A673 (cell line): ENCODE results near the gene CKMT1B. TPM values are rescaled to one million over a fixed set of nuclear protein-coding genes. Genes with fewer than 3 reads are reported as not detected.
"Not testable (repeated sequence)": the region's sequence is repeated elsewhere in the genome, so short reads cannot be mapped to it uniquely, and the experiment has no call there.

Experiments
- Bru-seq: library from RNA; stranded (reverse); fragments of 400-500 nt; gene quantifications from one replicate; lab custom pipeline; 2021; lab: Mats Ljungman, UMichigan
- BruChase-seq, 2 experiments: library from RNA; stranded (reverse); fragments of 400-500 nt; gene quantifications; one replicate each; lab custom pipeline; 2021; lab: Mats Ljungman, UMichigan
- BruUV-seq: library from RNA; stranded (reverse); fragments of 400-500 nt; replicated peaks from 2 replicates; lab custom pipeline; 2021; lab: Mats Ljungman, UMichigan
- CTCF ChIA-PET: fragments of 300-600 bp; sonication (Branson Sonifier 250); formaldehyde crosslinking; loops from one replicate; lab custom pipeline; 2022; ENCODE audit warnings: antibody characterized with exemption; lab: Charles Lee
- POLR2A ChIA-PET: fragments of 300-600 bp; sonication (Branson Sonifier 250); formaldehyde crosslinking; loops from one replicate; lab custom pipeline; 2022; ENCODE audit warnings: antibody characterized with exemption; ENCODE audit not compliant: low non-redundant PET; lab: Charles Lee
- DNase-seq: peaks from one replicate; pipeline ENCODE4 v3.0.0-alpha.2; 2015; ENCODE audit warnings: low spot score
- H3K27ac ChIP-seq: fragments of 200-600 bp; sonication (generic); 2 replicates; pipeline ENCODE4 v1.5.1; 2016; ENCODE audit warnings: mixed run types, low read depth, mild to moderate bottlenecking, mixed read lengths, antibody characterized with exemption, low read length; ENCODE audit not compliant: poor library complexity, severe bottlenecking
- H3K27me3 ChIP-seq: fragments of 200-600 bp; sonication (generic); replicated peaks from 2 replicates; pipeline ENCODE4 v1.6.1; 2017; ENCODE audit warnings: mixed run types, low read depth, mild to moderate bottlenecking, mixed read lengths, antibody characterized with exemption, low read length; ENCODE audit not compliant: insufficient read depth, poor library complexity
- H3K36me3 ChIP-seq: fragments of 200-600 bp; sonication (generic); 2 replicates; pipeline ENCODE4 v1.6.1; 2016; ENCODE audit warnings: mixed run types, mild to moderate bottlenecking, mixed read lengths, antibody characterized with exemption, low read length; ENCODE audit not compliant: insufficient read depth, poor library complexity, severe bottlenecking
- H3K4me1 ChIP-seq: fragments of 200-600 bp; sonication (generic); 2 replicates; pipeline ENCODE4 v1.6.1; 2017; ENCODE audit warnings: mixed run types, mild to moderate bottlenecking, mixed read lengths, antibody characterized with exemption, low read length; ENCODE audit not compliant: insufficient read depth, poor library complexity, severe bottlenecking
- H3K4me3 ChIP-seq: fragments of 200-600 bp; sonication (generic); 2 replicates; pipeline ENCODE4 v1.5.1; 2016; ENCODE audit warnings: low read depth, mixed run types, mild to moderate bottlenecking, mixed read lengths, low read length; ENCODE audit not compliant: poor library complexity, severe bottlenecking
- H3K9me3 ChIP-seq: fragments of 200-600 bp; sonication (generic); 2 replicates; pipeline ENCODE4 v1.6.1; 2016; ENCODE audit warnings: mixed run types, low read depth, mild to moderate bottlenecking, mixed read lengths, antibody characterized with exemption, low read length; ENCODE audit not compliant: poor library complexity, severe bottlenecking
- EZH2 ChIP-seq: fragments of 200-600 bp; sonication (generic); IDR thresholded peaks from 2 replicates; pipeline ENCODE4 v1.6.1; 2017; ENCODE audit warnings: borderline replicate concordance, low read depth, mild to moderate bottlenecking, mixed read lengths, antibody characterized with exemption, low read length; ENCODE audit not compliant: poor library complexity, severe bottlenecking
- intact Hi-C: fragments of 100-400 bp; cut with micrococcal nuclease; formaldehyde crosslinking; loops from one replicate; pipeline ENCODE4 v1.10.0; 2022; ENCODE audit not compliant: unreplicated experiment
- long read RNA-seq: library from polyadenylated mRNA; stranded (forward); transcript quantifications from one replicate; pipeline ENCODE4 v2.0.0, GENCODE V29; 2022
- total RNA-seq: library from RNA; stranded (reverse); gene quantifications from 2 replicates; pipeline ENCODE4 v1.2.3, GENCODE V29; 2021
- TF ChIP-seq, protein P1 (sequence below): fragments of 300-800, 200-600 bp; sonication (generic); conservative IDR thresholded peaks from 2 replicates; pipeline ENCODE4 v1.5.1; 2017; ENCODE audit warnings: low read depth, mild to moderate bottlenecking, antibody characterized with exemption, low read length, moderate library complexity, mixed read lengths

CKMT1B gene
- total RNA-seq (1.1 and 1.6 TPM in 2 replicates), Bru-seq, nascent RNA (percentile 15 among the genes with signal in this experiment), BruChase-seq, experiment 1, labeled RNA remaining after a 2-hour chase (percentile 15 among the genes with signal in this experiment), BruChase-seq, experiment 2, labeled RNA remaining after a 6-hour chase (percentile 10 among the genes with signal in this experiment)
- long read RNA-seq, partial matches to known transcripts, result 0 of 1 reads
- long read RNA-seq, other reads (novel, unspliced or antisense), result 0 of 1 reads

DNA sequence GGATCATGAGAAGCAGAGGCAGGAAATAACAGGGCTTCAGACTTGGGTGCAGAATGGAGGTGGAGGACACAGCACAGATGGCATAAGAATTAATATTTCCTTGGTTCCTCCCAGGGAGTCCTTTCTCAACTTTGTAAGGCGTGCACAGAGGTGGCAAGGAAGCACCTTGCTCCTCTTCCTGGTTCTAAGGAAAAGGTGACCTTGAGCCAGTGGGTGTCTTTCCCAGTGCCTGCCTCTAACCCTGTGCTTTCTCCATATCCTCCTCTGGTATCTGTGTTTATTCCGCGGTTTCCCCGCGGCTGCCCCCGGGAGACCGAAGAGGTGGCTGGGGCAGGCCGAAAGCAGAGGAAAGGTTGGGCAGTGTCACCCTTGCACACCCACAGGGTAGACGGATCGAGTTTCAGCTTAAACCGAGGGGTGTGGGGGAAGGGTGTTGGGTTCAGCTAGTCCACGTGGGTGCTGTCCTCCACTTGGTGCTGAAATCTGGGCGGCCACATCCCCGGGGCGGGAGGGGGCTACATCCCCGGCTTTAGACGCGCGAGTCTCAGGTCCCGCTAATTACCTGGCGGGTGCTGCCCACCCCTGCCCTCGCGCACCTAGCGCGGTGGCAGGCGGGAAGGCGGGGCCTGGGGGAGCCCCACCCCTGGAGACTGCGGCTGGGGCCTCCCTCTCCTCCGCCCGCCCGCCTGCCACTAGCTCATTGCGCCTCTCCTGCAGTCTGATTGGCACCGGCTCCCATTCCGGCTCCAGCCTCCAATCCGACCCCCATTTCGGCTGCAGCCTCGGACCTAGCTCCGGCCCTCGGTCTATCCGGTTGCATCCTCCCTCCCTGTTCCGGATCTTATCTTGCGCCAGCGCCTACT lies at the start of gene CKMT1B:
Gene CKMT1B, plus strand, starts transcription at position 700 of the 863 bp plus-strand sequence. CDS start 192 bp downstream, outside the sequence.
- BruUV-seq, intact Hi-C loops, H3K27me3 ChIP-seq, H3K4me1 ChIP-seq, H3K36me3 ChIP-seq, H3K4me3 ChIP-seq, DNase-seq, POLR2A ChIA-PET, H3K27ac ChIP-seq, CTCF ChIA-PET, H3K9me3 ChIP-seq: not testable (repeated sequence)

DNA sequence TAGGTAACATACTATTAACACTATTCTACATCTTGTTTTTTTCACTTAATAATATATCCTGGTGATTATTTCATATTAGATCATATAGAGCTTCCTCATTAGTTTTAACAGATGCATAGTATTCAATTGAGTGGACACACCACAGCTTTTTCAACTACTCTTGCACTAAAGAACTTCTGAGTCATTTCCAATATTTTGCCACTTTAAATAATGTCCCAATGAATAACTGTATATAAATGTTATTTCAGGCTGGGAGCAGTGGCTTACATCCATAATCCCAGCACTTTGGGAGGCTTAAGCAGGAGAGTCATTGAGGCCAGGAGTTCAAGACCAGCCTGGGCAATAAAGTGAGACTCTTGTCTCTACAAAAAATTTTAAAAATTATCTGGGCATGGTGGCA lies 49.6 kb upstream of the CKMT1B start:
- Histone ChIP-seq H3K4me1 (no peaks in the 10 kb centered on the region), H3K36me3 (no peaks in the 10 kb centered on the region), H3K9me3 (no peaks in the 10 kb centered on the region), H3K4me3 (no peak overlapping the region), H3K27me3 (no peaks in the 10 kb centered on the region), H3K27ac (no peak overlapping the region)
- ChIA-PET CTCF (no interaction called here), POLR2A (interaction anchor here (0.7 kb wide), 1 partner anchor 157 kb away, joined by 4 read pairs; no protein-coding TSS in a partner anchor)
- no TSS peak for BruUV-seq
- intact Hi-C loops, result no loop called here
- TF ChIP-seq, protein P1, sequence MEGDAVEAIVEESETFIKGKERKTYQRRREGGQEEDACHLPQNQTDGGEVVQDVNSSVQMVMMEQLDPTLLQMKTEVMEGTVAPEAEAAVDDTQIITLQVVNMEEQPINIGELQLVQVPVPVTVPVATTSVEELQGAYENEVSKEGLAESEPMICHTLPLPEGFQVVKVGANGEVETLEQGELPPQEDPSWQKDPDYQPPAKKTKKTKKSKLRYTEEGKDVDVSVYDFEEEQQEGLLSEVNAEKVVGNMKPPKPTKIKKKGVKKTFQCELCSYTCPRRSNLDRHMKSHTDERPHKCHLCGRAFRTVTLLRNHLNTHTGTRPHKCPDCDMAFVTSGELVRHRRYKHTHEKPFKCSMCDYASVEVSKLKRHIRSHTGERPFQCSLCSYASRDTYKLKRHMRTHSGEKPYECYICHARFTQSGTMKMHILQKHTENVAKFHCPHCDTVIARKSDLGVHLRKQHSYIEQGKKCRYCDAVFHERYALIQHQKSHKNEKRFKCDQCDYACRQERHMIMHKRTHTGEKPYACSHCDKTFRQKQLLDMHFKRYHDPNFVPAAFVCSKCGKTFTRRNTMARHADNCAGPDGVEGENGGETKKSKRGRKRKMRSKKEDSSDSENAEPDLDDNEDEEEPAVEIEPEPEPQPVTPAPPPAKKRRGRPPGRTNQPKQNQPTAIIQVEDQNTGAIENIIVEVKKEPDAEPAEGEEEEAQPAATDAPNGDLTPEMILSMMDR, result no peak
- no peak for TF ChIP-seq EZH2
- DNase-seq, result no peak

DNA sequence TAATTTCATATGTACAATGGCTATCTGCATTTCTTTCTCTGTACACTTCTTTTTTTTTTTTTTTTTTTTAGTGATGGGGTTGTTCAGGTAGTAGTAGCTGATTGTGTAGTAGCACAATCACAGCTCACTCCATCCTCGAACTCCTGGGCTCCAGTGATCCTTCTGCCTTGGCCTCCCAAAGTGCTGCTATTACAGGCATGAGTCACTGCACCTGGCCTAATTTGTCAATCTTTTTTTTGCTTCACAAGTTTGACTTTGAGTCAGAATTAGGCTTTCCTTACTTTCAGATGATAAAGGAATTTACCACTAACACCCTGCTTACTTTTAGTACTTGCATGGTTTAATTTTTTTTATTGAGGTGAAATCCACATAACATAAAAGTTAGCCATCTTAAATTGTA lies 48.4 kb upstream of the CKMT1B start:
- H3K27ac ChIP-seq, result no peak overlapping the region
- no peaks in the 10 kb centered on the region for H3K4me1 ChIP-seq
- H3K4me3 ChIP-seq, result no peak overlapping the region
- no peaks in the 10 kb centered on the region for H3K36me3 ChIP-seq
- CTCF ChIA-PET, result no interaction called here
- no peaks in the 10 kb centered on the region for H3K9me3 ChIP-seq
- no peak for DNase-seq
- TF ChIP-seq, protein P1, result no peak
- no peak for TF ChIP-seq EZH2
- H3K27me3 ChIP-seq, result no peaks in the 10 kb centered on the region
- POLR2A ChIA-PET, result no interaction called here
- no TSS peak for BruUV-seq
- intact Hi-C loops, result no loop called here
